Neural crest cell (in vitro differentiated cells): Measurements from ENCODE around the gene COL6A1. TPM values are rescaled to one million over a fixed set of nuclear protein-coding genes. Genes with fewer than 3 reads are reported as not detected.

Experiments used
- DNase-seq: peaks from one replicate; pipeline ENCODE4 v3.0.0; 2021; ENCODE audit warnings: low read depth, mixed read lengths, low spot score
- H3K27ac Mint-ChIP-seq: one replicate; pipeline ENCODE4 v1.8.0; 2021; ENCODE audit warnings: mild to moderate bottlenecking, mixed read lengths; ENCODE audit not compliant: unreplicated experiment
- H3K27me3 Mint-ChIP-seq: 2 replicates; pipeline ENCODE4 v1.8.0; 2021; ENCODE audit warnings: low read depth, mild to moderate bottlenecking, mixed read lengths
- H3K36me3 Mint-ChIP-seq: 2 replicates; pipeline ENCODE4 v1.8.0; 2021; ENCODE audit warnings: low read depth, mild to moderate bottlenecking, mixed read lengths
- H3K4me1 Mint-ChIP-seq: 2 replicates; pipeline ENCODE4 v1.8.0; 2021; ENCODE audit warnings: mixed read lengths
- H3K4me3 Mint-ChIP-seq: one replicate; pipeline ENCODE4 v1.8.0; 2021; ENCODE audit warnings: mild to moderate bottlenecking, mixed read lengths
- H3K9me3 Mint-ChIP-seq: 2 replicates; pipeline ENCODE4 v1.8.0; 2021; ENCODE audit warnings: mixed read lengths
- total RNA-seq: library from RNA; stranded (reverse); gene quantifications from 2 replicates; pipeline ENCODE4 v1.2.1, GENCODE V29; 2021
- TF ChIP-seq, protein P1 (sequence below): fragments of 200-600 bp; sonication (generic); conservative IDR thresholded peaks from 2 replicates; pipeline ENCODE4 v1.5.0; 2021; ENCODE audit warnings: antibody characterized with exemption, mild to moderate bottlenecking

COL6A1 gene
- total RNA-seq, 1 donor from 2014 or later = 120 TPM

DNA sequence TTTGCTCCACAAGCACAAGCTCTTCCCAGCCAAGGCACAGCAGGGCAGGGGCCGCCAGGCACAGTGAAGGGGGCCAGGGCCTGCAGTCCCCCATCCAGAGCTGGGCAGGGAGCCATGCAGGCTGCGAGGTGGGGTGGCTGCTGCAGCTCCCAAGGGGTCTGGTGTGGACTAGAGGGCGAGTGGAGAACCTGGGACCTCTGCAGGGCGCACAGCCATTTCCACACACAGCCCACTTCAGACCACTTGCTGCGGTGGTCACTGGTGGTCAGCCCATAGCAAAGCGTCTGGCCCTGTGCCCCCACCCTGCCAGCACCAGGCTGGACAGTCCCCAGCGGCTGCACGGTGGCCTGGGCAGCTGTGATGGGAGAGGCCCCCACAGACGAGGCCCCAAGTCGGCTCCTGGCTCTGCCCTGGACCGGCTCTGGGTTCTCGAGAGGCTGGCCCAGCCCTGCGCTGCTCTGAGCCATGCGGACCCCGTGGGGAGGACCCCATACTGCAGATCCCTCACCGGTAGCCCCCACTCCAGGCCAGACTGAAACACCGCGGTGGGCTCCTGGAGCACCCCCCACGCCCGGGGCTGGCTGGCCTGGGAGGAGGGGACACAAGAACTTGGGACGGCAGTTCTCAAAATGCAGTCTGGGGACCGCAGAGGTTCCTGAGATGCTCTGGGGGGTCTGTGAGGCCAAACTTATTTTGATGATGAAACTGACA is 69.3 kb downstream of the COL6A1 start:
- no peak overlapping the region for H3K27ac Mint-ChIP-seq

DNA sequence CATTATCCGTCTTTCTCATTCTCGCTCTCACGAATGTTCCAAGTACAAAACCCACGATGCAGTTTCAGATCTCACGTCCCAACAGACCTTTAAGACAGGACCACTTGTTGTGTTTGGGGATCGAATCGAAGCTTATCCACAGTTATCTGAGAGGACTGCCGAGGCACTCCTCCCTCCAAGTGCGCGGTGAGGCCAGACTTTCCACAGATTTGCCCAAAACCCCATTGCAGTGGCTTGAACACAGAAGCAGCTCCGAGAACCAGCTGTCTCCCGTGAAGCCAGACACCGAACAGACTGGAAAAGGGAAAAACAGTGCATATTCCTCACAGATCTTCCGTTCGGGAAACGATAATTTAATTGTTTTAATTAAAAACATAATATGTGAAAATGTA is 69.8 kb downstream of the COL6A1 start:
- H3K27me3 Mint-ChIP-seq = no peaks in the 10 kb centered on the region
- no peak overlapping the region for H3K27ac Mint-ChIP-seq
- peaks cover 17% of the 10 kb centered on the region for H3K4me1 Mint-ChIP-seq
- no peaks in the 10 kb centered on the region for H3K9me3 Mint-ChIP-seq
- TF ChIP-seq, protein P1, sequence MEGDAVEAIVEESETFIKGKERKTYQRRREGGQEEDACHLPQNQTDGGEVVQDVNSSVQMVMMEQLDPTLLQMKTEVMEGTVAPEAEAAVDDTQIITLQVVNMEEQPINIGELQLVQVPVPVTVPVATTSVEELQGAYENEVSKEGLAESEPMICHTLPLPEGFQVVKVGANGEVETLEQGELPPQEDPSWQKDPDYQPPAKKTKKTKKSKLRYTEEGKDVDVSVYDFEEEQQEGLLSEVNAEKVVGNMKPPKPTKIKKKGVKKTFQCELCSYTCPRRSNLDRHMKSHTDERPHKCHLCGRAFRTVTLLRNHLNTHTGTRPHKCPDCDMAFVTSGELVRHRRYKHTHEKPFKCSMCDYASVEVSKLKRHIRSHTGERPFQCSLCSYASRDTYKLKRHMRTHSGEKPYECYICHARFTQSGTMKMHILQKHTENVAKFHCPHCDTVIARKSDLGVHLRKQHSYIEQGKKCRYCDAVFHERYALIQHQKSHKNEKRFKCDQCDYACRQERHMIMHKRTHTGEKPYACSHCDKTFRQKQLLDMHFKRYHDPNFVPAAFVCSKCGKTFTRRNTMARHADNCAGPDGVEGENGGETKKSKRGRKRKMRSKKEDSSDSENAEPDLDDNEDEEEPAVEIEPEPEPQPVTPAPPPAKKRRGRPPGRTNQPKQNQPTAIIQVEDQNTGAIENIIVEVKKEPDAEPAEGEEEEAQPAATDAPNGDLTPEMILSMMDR = no peak
- no peaks in the 10 kb centered on the region for H3K36me3 Mint-ChIP-seq
- no peak overlapping the region for H3K4me3 Mint-ChIP-seq
- no peak for DNase-seq

More for the DNA sequence above, 69.3 kb downstream of the COL6A1 start:
- H3K36me3 Mint-ChIP-seq = no peaks in the 10 kb centered on the region
- no peak for DNase-seq
- H3K9me3 Mint-ChIP-seq = no peaks in the 10 kb centered on the region
- H3K4me3 Mint-ChIP-seq = no peak overlapping the region
- H3K27me3 Mint-ChIP-seq = no peaks in the 10 kb centered on the region
- TF ChIP-seq, protein P1 = no peak
- peaks cover 12% of the 10 kb centered on the region for H3K4me1 Mint-ChIP-seq

DNA sequence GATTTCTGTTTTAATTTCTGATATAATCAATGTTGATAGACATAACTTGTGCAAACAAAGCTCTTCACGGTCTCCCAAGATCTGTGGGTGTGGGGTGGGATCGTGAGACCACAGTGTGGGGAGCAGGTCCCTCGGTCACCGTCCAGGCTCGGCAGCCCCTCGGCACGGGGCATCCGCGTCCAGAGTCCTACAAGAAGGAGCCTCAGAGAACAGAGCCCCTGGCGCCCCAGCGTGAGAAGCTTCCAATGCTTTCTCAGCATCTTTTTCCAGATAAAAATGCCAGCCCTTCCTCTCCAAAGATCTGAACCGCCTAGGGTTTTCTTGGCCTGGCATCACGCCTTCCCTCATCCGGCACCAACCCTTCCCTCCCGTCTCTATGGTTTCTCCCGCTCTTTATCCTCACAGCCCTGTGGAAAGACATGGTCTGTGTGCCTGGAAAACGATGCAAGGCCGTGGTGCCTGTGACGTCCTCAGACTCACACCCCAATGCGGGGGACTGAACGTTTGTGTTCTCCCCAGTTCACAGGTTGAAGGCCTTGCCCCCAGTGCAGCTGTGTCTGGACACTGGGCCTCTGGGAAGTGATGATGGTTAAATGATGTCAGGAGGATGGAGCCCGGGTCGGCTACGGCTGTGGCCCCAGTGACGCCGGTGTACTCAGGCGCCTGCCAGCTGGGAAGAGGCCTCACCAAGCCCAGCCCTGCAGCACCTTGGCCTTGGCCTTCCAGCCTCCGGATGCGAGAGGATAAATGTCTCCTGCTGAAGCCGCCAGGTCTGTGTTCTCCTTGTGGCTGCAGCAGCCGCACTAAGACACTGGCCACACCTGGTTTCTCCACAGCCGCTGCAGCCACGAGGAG is 70.5 kb downstream of the COL6A1 start:
- TF ChIP-seq, protein P1 = no peak
- Mint-ChIP-seq H3K36me3 (no peaks in the 10 kb centered on the region), H3K9me3 (no peaks in the 10 kb centered on the region), H3K27ac (peak overlapping the region; percentile 62), H3K4me1 (peaks cover 20% of the 10 kb centered on the region), H3K27me3 (no peaks in the 10 kb centered on the region), H3K4me3 (no peak overlapping the region)
- DNase-seq = no peak

DNA sequence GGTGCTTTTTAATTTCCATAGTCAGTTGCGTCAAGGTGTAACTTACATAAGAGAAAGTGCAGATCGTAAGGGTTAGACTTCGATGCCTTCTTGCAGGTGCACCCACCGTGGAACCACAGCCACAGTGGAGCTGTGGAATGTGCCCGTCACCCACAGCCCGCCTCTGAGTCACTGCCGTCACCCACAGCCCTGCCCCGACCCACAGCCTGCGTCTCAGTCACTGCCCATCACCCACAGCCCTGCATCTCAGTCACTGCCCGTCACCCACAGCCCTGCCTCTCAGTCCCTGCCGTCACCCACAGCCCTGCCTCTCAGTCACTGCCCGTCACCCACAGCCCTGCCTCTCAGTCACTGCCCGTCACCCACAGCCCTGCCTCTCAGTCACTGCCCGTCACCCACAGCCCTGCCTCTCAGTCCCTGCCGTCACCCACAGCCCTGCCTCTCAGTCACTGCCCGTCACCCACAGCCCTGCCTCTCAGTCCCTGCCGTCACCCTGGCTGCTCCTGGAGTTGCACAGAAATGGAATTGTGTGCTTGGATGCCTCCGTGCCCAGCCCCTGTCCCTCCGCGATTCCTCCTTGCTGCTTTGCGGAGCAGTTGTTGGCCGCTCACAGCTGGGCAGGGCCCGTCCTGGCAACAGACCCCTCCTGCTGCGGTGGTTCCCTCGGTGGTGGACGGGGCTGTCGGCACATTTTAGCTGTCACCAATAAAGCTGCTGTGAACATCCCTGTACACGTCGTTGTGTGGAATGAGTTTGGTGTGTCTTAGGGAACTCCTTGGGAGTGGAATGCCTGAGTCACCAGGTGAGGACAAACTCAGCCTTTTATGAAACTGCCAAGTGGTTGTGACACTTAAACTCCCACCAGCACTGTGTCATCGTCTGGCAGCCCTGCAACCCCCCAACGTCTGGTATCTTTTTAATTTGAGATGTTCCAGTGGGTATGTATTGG is 71.4 kb downstream of the COL6A1 start:
- H3K4me1 Mint-ChIP-seq = peaks cover 24% of the 10 kb centered on the region
- no peaks in the 10 kb centered on the region for H3K27me3 Mint-ChIP-seq
- H3K27ac Mint-ChIP-seq = no peak overlapping the region
- no peak overlapping the region for H3K4me3 Mint-ChIP-seq
- H3K9me3 Mint-ChIP-seq = no peaks in the 10 kb centered on the region
- no peak for DNase-seq
- TF ChIP-seq, protein P1 = no peak
- H3K36me3 Mint-ChIP-seq = no peaks in the 10 kb centered on the region

DNA sequence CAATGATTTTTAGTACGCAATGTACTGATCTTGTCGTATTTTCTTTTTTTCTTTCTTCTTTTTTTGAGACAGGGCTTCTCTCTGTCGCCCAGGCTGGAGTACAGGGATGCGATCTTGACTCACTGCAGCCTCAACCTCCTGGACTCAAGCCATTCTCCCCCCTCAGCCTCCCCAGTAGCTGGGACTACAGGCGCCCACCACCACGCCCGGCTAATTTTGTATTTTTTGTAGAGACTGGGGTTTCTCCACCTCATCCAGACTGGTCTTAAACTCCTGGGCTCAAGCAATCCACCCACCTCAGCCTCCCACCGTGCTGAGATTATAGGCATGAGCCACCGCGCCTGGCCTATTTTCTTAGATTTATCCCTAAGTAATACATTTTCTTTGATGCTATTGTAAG is 72.5 kb downstream of the COL6A1 start:
- no peak for DNase-seq
- TF ChIP-seq, protein P1 = no peak
- H3K27ac Mint-ChIP-seq = peak overlapping the region; percentile 78
- H3K36me3 Mint-ChIP-seq = peaks cover 4% of the 10 kb centered on the region
- H3K9me3 Mint-ChIP-seq = peaks cover 4% of the 10 kb centered on the region
- H3K27me3 Mint-ChIP-seq = no peaks in the 10 kb centered on the region
- H3K4me3 Mint-ChIP-seq = no peak overlapping the region
- H3K4me1 Mint-ChIP-seq = peaks cover 24% of the 10 kb centered on the region
